H1 (cell line): ENCODE measurements around the gene RAD50. TPM values are rescaled to one million over a fixed set of nuclear protein-coding genes. Genes with fewer than 3 reads are reported as not detected.

Source experiments
- CTCF ChIA-PET: fragments of 300-600 bp; sonication (Branson Sonifier 250); formaldehyde crosslinking; loops from one replicate; lab custom pipeline; 2021; ENCODE audit not compliant: partially characterized antibody; lab: Charles Lee
- POLR2A ChIA-PET: fragments of 300-600 bp; sonication (Branson Sonifier 250); formaldehyde crosslinking; loops from one replicate; lab custom pipeline; 2021; ENCODE audit warnings: inconsistent platforms; ENCODE audit not compliant: partially characterized antibody; lab: Charles Lee
- DNase-seq, 2 experiments: peaks; one replicate each; pipeline versions ENCODE4 v3.0.0 to v3.0.0-alpha.2; 2010 to 2022; ENCODE audit warnings: low spot score in 2 of 2, low read depth in 1 of 2, mixed read lengths in 1 of 2
- FAIRE-seq: peaks from 2 replicates; lab custom pipeline; 2011; peaks lifted over from hg19 to GRCh38; lab: Jason Lieb, UNC
- H2AFZ ChIP-seq: 2 replicates; pipeline ENCODE4 v1.8.1; 2012; ENCODE audit warnings: low read length, inconsistent platforms
- H2AK5ac ChIP-seq: 2 replicates; pipeline ENCODE4 v1.6.1; 2013; ENCODE audit warnings: low read depth, low read length
- H2BK120ac ChIP-seq: replicated peaks from 2 replicates; pipeline ENCODE3; 2013; ENCODE audit warnings: low read depth, low read length, inconsistent platforms
- H2BK12ac ChIP-seq: 2 replicates; pipeline ENCODE4 v1.6.1; 2013; ENCODE audit warnings: low read depth, low read length
- H2BK15ac ChIP-seq: 2 replicates; pipeline ENCODE4 v1.6.1; 2013; ENCODE audit warnings: low read length
- H2BK20ac ChIP-seq: 2 replicates; pipeline ENCODE4 v1.6.1; 2013; ENCODE audit warnings: low read length
- H2BK5ac ChIP-seq: 2 replicates; pipeline ENCODE4 v1.6.1; 2013; ENCODE audit warnings: low read depth, low read length
- H3K14ac ChIP-seq: 2 replicates; pipeline ENCODE4 v1.6.1; 2013; ENCODE audit warnings: inconsistent platforms; ENCODE audit not compliant: insufficient read length
- H3K18ac ChIP-seq: 2 replicates; pipeline ENCODE4 v1.6.1; 2013; ENCODE audit warnings: low read length; ENCODE audit errors: extremely low read depth
- H3K23ac ChIP-seq: 2 replicates; pipeline ENCODE4 v1.6.1; 2013; ENCODE audit warnings: inconsistent platforms; ENCODE audit not compliant: insufficient read length
- H3K23me2 ChIP-seq: 2 replicates; pipeline ENCODE4 v1.6.1; 2013; ENCODE audit warnings: low read depth, low read length
- H3K27ac ChIP-seq: 2 replicates; pipeline ENCODE4 v1.6.1; 2011; ENCODE audit warnings: low read depth, low read length, inconsistent platforms
- H3K27me3 ChIP-seq, 4 experiments: replicated peaks in 1 of 4; 1 replicate in 1 of 4; 2 replicates in 3 of 4; pipeline versions ENCODE4 v1.6.1 to v1.8.1; 2011 to 2013; ENCODE audit warnings: low read length in 3 of 4, mild to moderate bottlenecking in 3 of 4, inconsistent platforms in 2 of 4, mixed read lengths in 2 of 4, moderate library complexity in 1 of 4; ENCODE audit not compliant: control insufficient read depth in 3 of 4, insufficient read depth in 3 of 4; ENCODE audit errors: extremely low read depth in 1 of 4
- H3K36me3 ChIP-seq, 4 experiments: 2 replicates each; pipeline versions ENCODE4 v1.6.1 to v1.8.1; 2011 to 2013; ENCODE audit warnings: mild to moderate bottlenecking in 4 of 4, low read length in 3 of 4, moderate library complexity in 2 of 4, control low read depth in 1 of 4, inconsistent platforms in 1 of 4; ENCODE audit not compliant: insufficient read depth in 4 of 4, control insufficient read depth in 2 of 4
- H3K4ac ChIP-seq: replicated peaks from 2 replicates; pipeline ENCODE3; 2013; ENCODE audit warnings: low read length, low read depth, mixed read lengths, inconsistent platforms; ENCODE audit not compliant: insufficient read length
- H3K4me1 ChIP-seq, 4 experiments: replicated peaks in 1 of 4; 1 replicate in 1 of 4; 2 replicates in 3 of 4; pipeline versions ENCODE4 v1.6.1 to v1.8.1; 2011 to 2013; ENCODE audit warnings: low read length in 3 of 4, inconsistent platforms in 2 of 4, mixed read lengths in 1 of 4; ENCODE audit not compliant: insufficient read depth in 4 of 4, control insufficient read depth in 3 of 4
- H3K4me2 ChIP-seq, 2 experiments: 2 replicates each; pipeline versions ENCODE4 v1.6.1 to v1.8.1; 2011 to 2013; ENCODE audit warnings: low read depth in 2 of 2, low read length in 2 of 2, control low read depth in 1 of 2, inconsistent platforms in 1 of 2, mild to moderate bottlenecking in 1 of 2; ENCODE audit not compliant: insufficient read depth in 1 of 2
- H3K4me3 ChIP-seq, 4 experiments: fragments of 200-600, 300-600 bp in 1 of 4; sonication (generic), shearing (Covaris generic), sonication (Bioruptor Twin) in 1 of 4; 2 replicates each; pipeline versions ENCODE4 v1.5.1 to v1.8.1; 2011 to 2016; ENCODE audit warnings: low read length in 4 of 4, low read depth in 3 of 4, control low read depth in 2 of 4, inconsistent platforms in 2 of 4, mild to moderate bottlenecking in 2 of 4, mixed read lengths in 1 of 4, moderate library complexity in 1 of 4; ENCODE audit not compliant: insufficient read depth in 2 of 4; ENCODE audit errors: extremely low read depth in 1 of 4
- H3K56ac ChIP-seq: replicated peaks from 2 replicates; pipeline ENCODE3; 2013; ENCODE audit warnings: low read depth, mild to moderate bottlenecking, mixed read lengths, low read length, inconsistent platforms; ENCODE audit not compliant: insufficient read length
- H3K79me1 ChIP-seq: 2 replicates; pipeline ENCODE4 v1.6.1; 2013; ENCODE audit warnings: low read depth, low read length, control low read depth
- H3K79me2 ChIP-seq, 2 experiments: 2 replicates each; pipeline versions ENCODE4 v1.6.1 to v1.8.1; 2012 to 2013; ENCODE audit warnings: low read length in 2 of 2, mild to moderate bottlenecking in 2 of 2, inconsistent platforms in 1 of 2; ENCODE audit not compliant: insufficient read depth in 2 of 2, control insufficient read depth in 1 of 2
- H3K9ac ChIP-seq, 4 experiments: replicated peaks in 1 of 4; 1 replicate in 1 of 4; 2 replicates in 3 of 4; pipeline versions ENCODE4 v1.6.1 to v1.8.1; 2011 to 2013; ENCODE audit warnings: low read depth in 3 of 4, low read length in 3 of 4, control low read depth in 2 of 4, mild to moderate bottlenecking in 2 of 4, moderate library complexity in 2 of 4, inconsistent platforms in 1 of 4; ENCODE audit errors: extremely low read depth in 1 of 4
- H3K9me3 ChIP-seq, 2 experiments: 2 replicates each; pipeline versions ENCODE4 v1.6.1 to v1.8.1; 2012 to 2013; ENCODE audit warnings: mild to moderate bottlenecking in 2 of 2, moderate library complexity in 2 of 2, control low read depth in 1 of 2, inconsistent platforms in 1 of 2, low read depth in 1 of 2, low read length in 1 of 2, mixed read lengths in 1 of 2; ENCODE audit not compliant: insufficient read depth in 2 of 2
- H4K20me1 ChIP-seq, 2 experiments: replicated peaks in 1 of 2; 2 replicates each; pipeline versions ENCODE3 to v1.8.1; 2011 to 2013; ENCODE audit warnings: inconsistent platforms in 2 of 2, low read length in 2 of 2, mild to moderate bottlenecking in 1 of 2; ENCODE audit not compliant: insufficient read depth in 2 of 2, control insufficient read depth in 1 of 2
- H4K5ac ChIP-seq: 2 replicates; pipeline ENCODE4 v1.6.1; 2013; ENCODE audit warnings: low read length, low read depth, mixed read lengths, inconsistent platforms; ENCODE audit not compliant: insufficient read length
- H4K8ac ChIP-seq: 2 replicates; pipeline ENCODE4 v1.8.0; 2013; ENCODE audit warnings: mild to moderate bottlenecking, moderate library complexity, low read length, inconsistent platforms; ENCODE audit not compliant: insufficient read depth; ENCODE audit errors: extremely low read depth
- H4K91ac ChIP-seq: replicated peaks from 2 replicates; pipeline ENCODE3; 2013; ENCODE audit warnings: low read length, mixed read lengths, inconsistent platforms; ENCODE audit not compliant: insufficient read length
- HDAC2 ChIP-seq, 2 experiments: fragments of 300-600 bp in 1 of 2; sonication (generic) in 1 of 2; IDR thresholded peaks; 2 replicates each; pipeline ENCODE4 v1.6.1; 2011 to 2012; ENCODE audit warnings: low read depth in 2 of 2, low read length in 2 of 2, mild to moderate bottlenecking in 2 of 2, moderate library complexity in 2 of 2, borderline replicate concordance in 1 of 2, inconsistent platforms in 1 of 2
- NRF1 ChIP-seq: IDR thresholded peaks from 2 replicates; pipeline ENCODE4 v1.6.1; 2011; ENCODE audit warnings: mild to moderate bottlenecking, low read depth, low read length, improper control_type of control experiment
- RFX5 ChIP-seq: IDR thresholded peaks from 2 replicates; pipeline ENCODE4 v1.6.1; 2011; ENCODE audit warnings: low read depth, low read length, improper control_type of control experiment, borderline replicate concordance
- WGBS, 2 experiments: shearing (Covaris generic) in 1 of 2; methylation state at CpG; one replicate each; pipeline versions ENCODE4 v1.1.6 to v1.1.7; 2013 to 2015; ENCODE audit warnings: low lambda C conversion rate in 2 of 2, mixed read lengths in 2 of 2, inconsistent platforms in 1 of 2, low coverage in 1 of 2, missing lambda C conversion rate in 1 of 2; ENCODE audit not compliant: insufficient replicate concordance in 2 of 2, insufficient coverage in 1 of 2, insufficient read length in 1 of 2; ENCODE audit errors: extremely low coverage in 1 of 2, missing lambda C conversion rate in 1 of 2; 5-methylcytosine and 5-hydroxymethylcytosine counted together
- polyA plus RNA-seq, 7 experiments: library from polyadenylated mRNA; depleted of rRNA in 3 of 7; stranded (reverse) in 5 of 7; unstranded in 2 of 7; fragments of >200 nt in 5 of 7; fragments of 200-250 nt in 2 of 7; gene quantifications; 1 replicate in 5 of 7; 2 replicates in 1 of 7; 4 replicates in 1 of 7; pipeline versions ENCODE4 v1.2.1 to v1.2.3, GENCODE V29; 2011 to 2013; ENCODE audit warnings: missing spikeins in 2 of 7, mixed read lengths in 2 of 7
- total RNA-seq: library from RNA; stranded (reverse); fragmentation: NEBNext Ultra II Directional; extraction: Animal tissue kit (Norgen Biotek cat#: 25700); gene quantifications from 2 replicates; pipeline ENCODE4 v1.2.1, GENCODE V29; 2021

The RAD50 gene
- total and polyA plus RNA-seq, 2 of the 8 experiments (the other 6 are each of a cell fraction or from before 2014, with no cell fraction given) = 10.1 to 39.4 TPM

DNA sequence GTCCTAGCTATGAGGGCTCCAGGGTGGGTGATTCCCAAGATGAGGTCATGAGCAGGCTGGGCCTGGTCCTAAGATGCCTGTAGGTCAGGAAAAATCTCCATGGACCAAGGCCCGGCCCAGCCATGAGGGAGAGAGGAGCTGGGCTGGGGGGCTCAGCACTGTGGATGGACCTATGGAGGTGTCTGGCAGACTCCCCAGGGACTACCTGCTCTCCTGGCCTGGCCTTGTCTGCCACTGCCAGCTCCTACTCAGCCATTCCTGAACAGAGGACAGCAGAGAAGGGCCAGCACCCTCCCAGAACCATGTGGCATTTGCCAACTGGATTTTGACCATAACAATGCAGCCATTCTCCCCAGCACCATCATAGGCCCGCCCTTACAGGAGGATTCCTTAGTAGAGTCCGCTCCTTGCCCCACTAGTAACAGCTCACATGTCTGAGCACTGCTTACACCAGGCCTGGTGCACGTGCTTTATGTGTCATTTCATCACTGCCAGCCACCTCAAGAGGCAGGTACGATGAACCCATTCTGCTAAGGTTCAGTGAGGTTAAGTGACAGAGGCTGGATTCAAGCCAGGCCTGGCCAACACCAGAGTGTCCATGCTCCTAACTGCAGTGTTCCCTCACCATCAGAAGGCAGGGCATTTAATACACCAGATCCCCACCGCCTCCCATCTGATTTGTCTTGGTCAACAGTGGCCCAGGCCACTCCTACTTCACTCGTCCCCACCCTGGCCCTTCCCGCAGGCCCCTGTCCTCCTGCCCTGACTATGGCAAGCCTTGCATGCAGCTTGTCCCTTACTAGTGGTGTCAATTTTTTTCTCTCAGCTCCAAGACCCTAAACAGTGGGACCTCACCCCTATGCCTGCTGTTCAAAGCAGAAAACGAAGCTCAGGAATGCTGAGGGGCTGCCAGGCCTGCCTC is 101.9 kb downstream of the RAD50 start:
- Histone ChIP-seq H2AK5ac (no peak overlapping the region), H3K27me3 (peaks cover 10 to 38% (median 30%) of the 10 kb centered on the region in 4 experiments), H2BK12ac (no peak overlapping the region), H3K9ac (no peak overlapping the region), H3K4ac (no peak overlapping the region), H3K79me1 (no peaks in the 10 kb centered on the region), H3K9me3 (no peaks in the 10 kb centered on the region; a peak in 1 of 4 replicates), H2BK5ac (no peak overlapping the region), H4K8ac (no peak overlapping the region; the same call in 1 of the 2 replicates), H3K56ac (no peak overlapping the region), H3K23me2 (peaks cover 2% of the 10 kb centered on the region; the same call in 1 of the 2 replicates), H3K79me2 (no peaks in the 10 kb centered on the region), H3K27ac (no peak overlapping the region), H2BK20ac (no peak overlapping the region), H3K23ac (no peak overlapping the region), H3K4me1 (peaks cover 0 to 8% (median 2%) of the 10 kb centered on the region in 4 experiments; a peak in 4 of 7 replicates), H2AFZ (no peak overlapping the region), H4K20me1 (peaks cover 0 to 1% of the 10 kb centered on the region in 2 experiments), H2BK15ac (no peak overlapping the region), H3K18ac (no peak overlapping the region), H3K4me3 (no peak overlapping the region), H3K36me3 (no peaks in the 10 kb centered on the region), H3K4me2 (no peak overlapping the region), H4K5ac (no peak overlapping the region), H3K14ac (no peak overlapping the region), H4K91ac (no peak overlapping the region), H2BK120ac (no peak overlapping the region)
- TF ChIP-seq HDAC2 (IDR thresholded peaks at IDR 0.05; ENCODE audit: borderline replicate concordance in 1 of 2, low read depth in 2 of 2, low read length in 2 of 2) = no peak
- no peak for TF ChIP-seq NRF1
- no peak for TF ChIP-seq RFX5
- DNase-seq (no peak), FAIRE-seq (no peak)
- WGBS, 2 experiments = 89% methylated on average over 9 of the region's 9 CpGs; no CpG with 5 or more reads in 1 of the 2 experiments
- POLR2A ChIA-PET = interaction anchor here (0.9 to 1.0 kb wide), 2 partner anchors 9 to 13 kb away, joined by 3 read pairs; no protein-coding TSS in a partner anchor
- CTCF ChIA-PET = interaction anchor here (1.0 to 1.8 kb wide), 8 partner anchors 12 to 160 kb away, joined by 3 to 7 read pairs (median 4); no protein-coding TSS in a partner anchor
